H1 (cell line): ENCODE measurements around the gene COL16A1. TPM values are rescaled to one million over a fixed set of nuclear protein-coding genes. Genes with fewer than 3 reads are reported as not detected.

Experiments used
- CTCF ChIA-PET: fragments of 300-600 bp; sonication (Branson Sonifier 250); formaldehyde crosslinking; loops from one replicate; lab custom pipeline; 2021; ENCODE audit not compliant: partially characterized antibody; lab: Charles Lee
- POLR2A ChIA-PET: fragments of 300-600 bp; sonication (Branson Sonifier 250); formaldehyde crosslinking; loops from one replicate; lab custom pipeline; 2021; ENCODE audit warnings: inconsistent platforms; ENCODE audit not compliant: partially characterized antibody; lab: Charles Lee
- DNase-seq, 2 experiments: peaks; one replicate each; pipeline versions ENCODE4 v3.0.0 to v3.0.0-alpha.2; 2010 to 2022; ENCODE audit warnings: low spot score in 2 of 2, low read depth in 1 of 2, mixed read lengths in 1 of 2
- FAIRE-seq: peaks from 2 replicates; lab custom pipeline; 2011; peaks lifted over from hg19 to GRCh38; lab: Jason Lieb, UNC
- H2AFZ ChIP-seq: 2 replicates; pipeline ENCODE4 v1.8.1; 2012; ENCODE audit warnings: low read length, inconsistent platforms
- H2AK5ac ChIP-seq: 2 replicates; pipeline ENCODE4 v1.6.1; 2013; ENCODE audit warnings: low read depth, low read length
- H2BK120ac ChIP-seq: replicated peaks from 2 replicates; pipeline ENCODE3; 2013; ENCODE audit warnings: low read depth, low read length, inconsistent platforms
- H2BK12ac ChIP-seq: 2 replicates; pipeline ENCODE4 v1.6.1; 2013; ENCODE audit warnings: low read depth, low read length
- H2BK15ac ChIP-seq: 2 replicates; pipeline ENCODE4 v1.6.1; 2013; ENCODE audit warnings: low read length
- H2BK20ac ChIP-seq: 2 replicates; pipeline ENCODE4 v1.6.1; 2013; ENCODE audit warnings: low read length
- H2BK5ac ChIP-seq: 2 replicates; pipeline ENCODE4 v1.6.1; 2013; ENCODE audit warnings: low read depth, low read length
- H3K14ac ChIP-seq: 2 replicates; pipeline ENCODE4 v1.6.1; 2013; ENCODE audit warnings: inconsistent platforms; ENCODE audit not compliant: insufficient read length
- H3K18ac ChIP-seq: 2 replicates; pipeline ENCODE4 v1.6.1; 2013; ENCODE audit warnings: low read length; ENCODE audit errors: extremely low read depth
- H3K23ac ChIP-seq: 2 replicates; pipeline ENCODE4 v1.6.1; 2013; ENCODE audit warnings: inconsistent platforms; ENCODE audit not compliant: insufficient read length
- H3K23me2 ChIP-seq: 2 replicates; pipeline ENCODE4 v1.6.1; 2013; ENCODE audit warnings: low read depth, low read length
- H3K27ac ChIP-seq: 2 replicates; pipeline ENCODE4 v1.6.1; 2011; ENCODE audit warnings: low read depth, low read length, inconsistent platforms
- H3K27me3 ChIP-seq, 4 experiments: replicated peaks in 1 of 4; 1 replicate in 1 of 4; 2 replicates in 3 of 4; pipeline versions ENCODE4 v1.6.1 to v1.8.1; 2011 to 2013; ENCODE audit warnings: low read length in 3 of 4, mild to moderate bottlenecking in 3 of 4, inconsistent platforms in 2 of 4, mixed read lengths in 2 of 4, moderate library complexity in 1 of 4; ENCODE audit not compliant: control insufficient read depth in 3 of 4, insufficient read depth in 3 of 4; ENCODE audit errors: extremely low read depth in 1 of 4
- H3K36me3 ChIP-seq, 4 experiments: 2 replicates each; pipeline versions ENCODE4 v1.6.1 to v1.8.1; 2011 to 2013; ENCODE audit warnings: mild to moderate bottlenecking in 4 of 4, low read length in 3 of 4, moderate library complexity in 2 of 4, control low read depth in 1 of 4, inconsistent platforms in 1 of 4; ENCODE audit not compliant: insufficient read depth in 4 of 4, control insufficient read depth in 2 of 4
- H3K4ac ChIP-seq: replicated peaks from 2 replicates; pipeline ENCODE3; 2013; ENCODE audit warnings: low read length, low read depth, mixed read lengths, inconsistent platforms; ENCODE audit not compliant: insufficient read length
- H3K4me1 ChIP-seq, 4 experiments: replicated peaks in 1 of 4; 1 replicate in 1 of 4; 2 replicates in 3 of 4; pipeline versions ENCODE4 v1.6.1 to v1.8.1; 2011 to 2013; ENCODE audit warnings: low read length in 3 of 4, inconsistent platforms in 2 of 4, mixed read lengths in 1 of 4; ENCODE audit not compliant: insufficient read depth in 4 of 4, control insufficient read depth in 3 of 4
- H3K4me2 ChIP-seq, 2 experiments: 2 replicates each; pipeline versions ENCODE4 v1.6.1 to v1.8.1; 2011 to 2013; ENCODE audit warnings: low read depth in 2 of 2, low read length in 2 of 2, control low read depth in 1 of 2, inconsistent platforms in 1 of 2, mild to moderate bottlenecking in 1 of 2; ENCODE audit not compliant: insufficient read depth in 1 of 2
- H3K4me3 ChIP-seq, 4 experiments: fragments of 200-600, 300-600 bp in 1 of 4; sonication (generic), shearing (Covaris generic), sonication (Bioruptor Twin) in 1 of 4; 2 replicates each; pipeline versions ENCODE4 v1.5.1 to v1.8.1; 2011 to 2016; ENCODE audit warnings: low read length in 4 of 4, low read depth in 3 of 4, control low read depth in 2 of 4, inconsistent platforms in 2 of 4, mild to moderate bottlenecking in 2 of 4, mixed read lengths in 1 of 4, moderate library complexity in 1 of 4; ENCODE audit not compliant: insufficient read depth in 2 of 4; ENCODE audit errors: extremely low read depth in 1 of 4
- H3K56ac ChIP-seq: replicated peaks from 2 replicates; pipeline ENCODE3; 2013; ENCODE audit warnings: low read depth, mild to moderate bottlenecking, mixed read lengths, low read length, inconsistent platforms; ENCODE audit not compliant: insufficient read length
- H3K79me1 ChIP-seq: 2 replicates; pipeline ENCODE4 v1.6.1; 2013; ENCODE audit warnings: low read depth, low read length, control low read depth
- H3K79me2 ChIP-seq, 2 experiments: 2 replicates each; pipeline versions ENCODE4 v1.6.1 to v1.8.1; 2012 to 2013; ENCODE audit warnings: low read length in 2 of 2, mild to moderate bottlenecking in 2 of 2, inconsistent platforms in 1 of 2; ENCODE audit not compliant: insufficient read depth in 2 of 2, control insufficient read depth in 1 of 2
- H3K9ac ChIP-seq, 4 experiments: replicated peaks in 1 of 4; 1 replicate in 1 of 4; 2 replicates in 3 of 4; pipeline versions ENCODE4 v1.6.1 to v1.8.1; 2011 to 2013; ENCODE audit warnings: low read depth in 3 of 4, low read length in 3 of 4, control low read depth in 2 of 4, mild to moderate bottlenecking in 2 of 4, moderate library complexity in 2 of 4, inconsistent platforms in 1 of 4; ENCODE audit errors: extremely low read depth in 1 of 4
- H3K9me3 ChIP-seq, 2 experiments: 2 replicates each; pipeline versions ENCODE4 v1.6.1 to v1.8.1; 2012 to 2013; ENCODE audit warnings: mild to moderate bottlenecking in 2 of 2, moderate library complexity in 2 of 2, control low read depth in 1 of 2, inconsistent platforms in 1 of 2, low read depth in 1 of 2, low read length in 1 of 2, mixed read lengths in 1 of 2; ENCODE audit not compliant: insufficient read depth in 2 of 2
- H4K20me1 ChIP-seq, 2 experiments: replicated peaks in 1 of 2; 2 replicates each; pipeline versions ENCODE3 to v1.8.1; 2011 to 2013; ENCODE audit warnings: inconsistent platforms in 2 of 2, low read length in 2 of 2, mild to moderate bottlenecking in 1 of 2; ENCODE audit not compliant: insufficient read depth in 2 of 2, control insufficient read depth in 1 of 2
- H4K5ac ChIP-seq: 2 replicates; pipeline ENCODE4 v1.6.1; 2013; ENCODE audit warnings: low read length, low read depth, mixed read lengths, inconsistent platforms; ENCODE audit not compliant: insufficient read length
- H4K8ac ChIP-seq: 2 replicates; pipeline ENCODE4 v1.8.0; 2013; ENCODE audit warnings: mild to moderate bottlenecking, moderate library complexity, low read length, inconsistent platforms; ENCODE audit not compliant: insufficient read depth; ENCODE audit errors: extremely low read depth
- H4K91ac ChIP-seq: replicated peaks from 2 replicates; pipeline ENCODE3; 2013; ENCODE audit warnings: low read length, mixed read lengths, inconsistent platforms; ENCODE audit not compliant: insufficient read length
- CBX5 ChIP-seq: fragments of 300-800, 300-1000 bp; sonication (generic); IDR thresholded peaks from 2 replicates; pipeline ENCODE4 v1.7.1; 2016; ENCODE audit warnings: antibody characterized with exemption, low read length, low read depth
- HDAC6 ChIP-seq: IDR thresholded peaks from one replicate; pipeline ENCODE4 v1.7.1; 2012; ENCODE audit warnings: low read depth, mild to moderate bottlenecking, inconsistent platforms, low read length, moderate library complexity
- WGBS, 2 experiments: shearing (Covaris generic) in 1 of 2; methylation state at CpG; one replicate each; pipeline versions ENCODE4 v1.1.6 to v1.1.7; 2013 to 2015; ENCODE audit warnings: low lambda C conversion rate in 2 of 2, mixed read lengths in 2 of 2, inconsistent platforms in 1 of 2, low coverage in 1 of 2, missing lambda C conversion rate in 1 of 2; ENCODE audit not compliant: insufficient replicate concordance in 2 of 2, insufficient coverage in 1 of 2, insufficient read length in 1 of 2; ENCODE audit errors: extremely low coverage in 1 of 2, missing lambda C conversion rate in 1 of 2; 5-methylcytosine and 5-hydroxymethylcytosine counted together
- polyA plus RNA-seq, 7 experiments: library from polyadenylated mRNA; depleted of rRNA in 3 of 7; stranded (reverse) in 5 of 7; unstranded in 2 of 7; fragments of >200 nt in 5 of 7; fragments of 200-250 nt in 2 of 7; gene quantifications; 1 replicate in 5 of 7; 2 replicates in 1 of 7; 4 replicates in 1 of 7; pipeline versions ENCODE4 v1.2.1 to v1.2.3, GENCODE V29; 2011 to 2013; ENCODE audit warnings: missing spikeins in 2 of 7, mixed read lengths in 2 of 7
- total RNA-seq: library from RNA; stranded (reverse); fragmentation: NEBNext Ultra II Directional; extraction: Animal tissue kit (Norgen Biotek cat#: 25700); gene quantifications from 2 replicates; pipeline ENCODE4 v1.2.1, GENCODE V29; 2021

COL16A1 gene
- total and polyA plus RNA-seq, 2 of the 8 experiments (the other 6 are each of a cell fraction or from before 2014, with no cell fraction given) = 2.0 to 10.5 TPM

- Histone ChIP-seq H3K4ac (no peak overlapping the region), H2BK12ac (0 out of 2 replicates have a peak overlapping the region, but pooled peaks have one; percentile 35), H3K9me3 (no peaks in the 10 kb centered on the region), H3K56ac (no peak overlapping the region), H4K20me1 (no peaks in the 10 kb centered on the region), H4K5ac (no peak overlapping the region), H3K4me1 (peaks cover 0 to 5% (median 3%) of the 10 kb centered on the region in 4 experiments; a peak in 4 of 7 replicates), H3K27me3 (no peaks in the 10 kb centered on the region; a peak in 1 of 7 replicates), H3K4me2 (no peak overlapping the region), H2BK120ac (no peak overlapping the region), H4K8ac (no peak overlapping the region), H4K91ac (no peak overlapping the region), H3K23ac (no peak overlapping the region), H3K9ac (no peak overlapping the region), H3K79me2 (no peaks in the 10 kb centered on the region), H3K27ac (no peak overlapping the region), H3K36me3 (no peaks in the 10 kb centered on the region), H2AK5ac (no peak overlapping the region; the same call in 1 of the 2 replicates), H3K23me2 (peaks cover 11% of the 10 kb centered on the region), H3K14ac (no peak overlapping the region), H3K79me1 (no peaks in the 10 kb centered on the region), H3K4me3 (no peak overlapping the region), H2BK20ac (no peak overlapping the region), H2BK5ac (no peak overlapping the region), H3K18ac (no peak overlapping the region), H2AFZ (no peak overlapping the region), H2BK15ac (no peak overlapping the region)
- WGBS, 2 experiments = 92% methylated on average over 6 of the region's 6 CpGs; no CpG with 5 or more reads in 1 of the 2 experiments
- CTCF ChIA-PET = interaction anchor here (0.5 to 11.5 kb wide), 20 partner anchors 9 to 404 kb away, joined by 3 to 181 read pairs (median 4); partner anchors contain the start of gene COL16A1
- no peak for FAIRE-seq
- POLR2A ChIA-PET = interaction anchor here (0.6 to 6.2 kb wide), 9 partner anchors 8 to 455 kb away, joined by 3 to 43 read pairs (median 3); partner anchors contain the start of genes COL16A1 and PEF1
- no peak for DNase-seq
- TF ChIP-seq HDAC6 (no peak), CBX5 (no peak)
These were observed 13.5 kb upstream of the COL16A1 start for GRCh38 chr1:31717341-31717740.
